HepG2 (cell line): ENCODE measurements around the gene TRIM9. TPM values are rescaled to one million over a fixed set of nuclear protein-coding genes. Genes with fewer than 3 reads are reported as not detected.

Source experiments
- ATAC-seq: fragments of 200-7000 bp; cut with Tn5 transposase; 3 replicates; pipeline ENCODE4 v1.9.1; 2020; ENCODE audit warnings: mild to moderate bottlenecking, moderate library complexity
- BruUV-seq: library from RNA; stranded (reverse); fragments of 400-500 nt; replicated peaks from 2 replicates; lab custom pipeline; 2021; lab: Mats Ljungman, UMichigan
- CTCF ChIA-PET: fragments of 300-600 bp; formaldehyde crosslinking; extraction: SDS; loops from one replicate; lab custom pipeline; 2021; ENCODE audit warnings: low total read pairs, inconsistent platforms, low intra/inter-chr PET ratio; lab: Yijun Ruan, JAX
- POLR2A ChIA-PET: fragments of 350-600 bp; sonication (Branson Sonifier 250); formaldehyde crosslinking; loops from one replicate; lab custom pipeline; 2020; ENCODE audit warnings: antibody characterized with exemption, inconsistent platforms; lab: Yijun Ruan, JAX
- DNase-seq: peaks from one replicate; pipeline ENCODE4 v3.0.0-alpha.2; 2015; ENCODE audit warnings: low spot score
- FAIRE-seq: peaks from 3 replicates; lab custom pipeline; 2011; peaks lifted over from hg19 to GRCh38; lab: Jason Lieb, UNC
- H2AFZ ChIP-seq: one replicate; pipeline ENCODE4 v1.6.1; 2011; ENCODE audit warnings: low read length, inconsistent platforms
- H3K27ac ChIP-seq: fragments of 300-600 bp; 3 replicates; pipeline ENCODE4 v1.8.0; 2011; ENCODE audit warnings: mixed run types, mild to moderate bottlenecking, mixed read lengths, low read length, inconsistent platforms; ENCODE audit not compliant: insufficient read depth; ENCODE audit errors: extremely low read length
- H3K27me3 ChIP-seq, 2 experiments: fragments of 200-600 bp in 1 of 2; 2 replicates in 1 of 2; 3 replicates in 1 of 2; pipeline versions ENCODE4 v1.6.0 to v1.8.0; 2011; ENCODE audit warnings: low read length in 2 of 2, mild to moderate bottlenecking in 2 of 2, moderate library complexity in 2 of 2, inconsistent platforms in 1 of 2; ENCODE audit not compliant: insufficient read depth in 2 of 2, control insufficient read depth in 1 of 2
- H3K36me3 ChIP-seq, 2 experiments: fragments of 200-600 bp in 1 of 2; replicated peaks in 1 of 2; 2 replicates in 1 of 2; 3 replicates in 1 of 2; pipeline versions ENCODE4 v1.5.1 to v1.8.0; 2011; ENCODE audit warnings: low read length in 2 of 2, inconsistent platforms in 1 of 2; ENCODE audit not compliant: insufficient read depth in 2 of 2, control insufficient read depth in 1 of 2
- H3K4me1 ChIP-seq: 2 replicates; pipeline ENCODE4 v1.5.1; 2012; ENCODE audit warnings: low read length, inconsistent platforms; ENCODE audit not compliant: insufficient read depth
- H3K4me2 ChIP-seq: 2 replicates; pipeline ENCODE4 v1.6.0; 2011; ENCODE audit warnings: low read depth, low read length, inconsistent platforms
- H3K4me3 ChIP-seq, 3 experiments: fragments of 200-600 bp in 1 of 3; sonication (generic), shearing (Covaris generic) in 1 of 3; replicated peaks in 1 of 3; 2 replicates each; pipeline ENCODE4 v1.5.1; 2011 to 2016; ENCODE audit warnings: low read length in 3 of 3, inconsistent platforms in 2 of 3, low read depth in 2 of 3, mild to moderate bottlenecking in 2 of 3, control low read depth in 1 of 3, mixed read lengths in 1 of 3; ENCODE audit not compliant: insufficient read depth in 1 of 3
- H3K79me2 ChIP-seq: one replicate; pipeline ENCODE4 v1.6.1; 2011; ENCODE audit warnings: low read length, inconsistent platforms; ENCODE audit not compliant: insufficient read depth
- H3K9ac ChIP-seq: 2 replicates; pipeline ENCODE4 v1.6.0; 2011; ENCODE audit warnings: mild to moderate bottlenecking, low read depth, low read length, inconsistent platforms; ENCODE audit not compliant: insufficient read depth
- H3K9me3 ChIP-seq: 2 replicates; pipeline ENCODE4 v1.5.1; 2012; ENCODE audit warnings: mild to moderate bottlenecking, low read length
- H4K20me1 ChIP-seq: 2 replicates; pipeline ENCODE4 v1.6.0; 2011; ENCODE audit warnings: inconsistent platforms, mild to moderate bottlenecking, low read length, moderate library complexity; ENCODE audit not compliant: insufficient read depth
- KAT2B ChIP-seq: fragments of 150-350 bp; IDR thresholded peaks from 2 replicates; pipeline ENCODE4 v1.6.1; 2014; ENCODE audit warnings: low read depth, low read length, borderline replicate concordance
- KLF15 ChIP-seq: sonication (generic); formaldehyde crosslinking; IDR thresholded peaks from 2 replicates; pipeline ENCODE4 v1.8.1; 2023; ENCODE audit warnings: borderline replicate concordance, mild to moderate bottlenecking, inconsistent platforms, missing genetic modification reagents, mixed read lengths
- PITX1 ChIP-seq: sonication (generic); formaldehyde crosslinking; IDR thresholded peaks from 2 replicates; pipeline ENCODE4 v1.5.1; 2020; ENCODE audit warnings: mild to moderate bottlenecking, missing genetic modification reagents
- RXRB ChIP-seq: IDR thresholded peaks from 2 replicates; pipeline ENCODE4 v1.6.1; 2016; ENCODE audit warnings: borderline replicate concordance, missing genetic modification reagents, missing compliant biosample characterization
- SMAD3 ChIP-seq: sonication (generic); formaldehyde crosslinking; IDR thresholded peaks from 2 replicates; pipeline ENCODE4 v1.4.0; 2020; ENCODE audit warnings: missing genetic modification reagents
- SP5 ChIP-seq: IDR thresholded peaks from 2 replicates; pipeline ENCODE4 v1.6.1; 2016; ENCODE audit warnings: low read depth, borderline replicate concordance
- TBX2 ChIP-seq: sonication (generic); formaldehyde crosslinking; IDR thresholded peaks from 2 replicates; pipeline ENCODE4 v1.5.0; 2020; ENCODE audit warnings: missing genetic modification reagents, mild to moderate bottlenecking, borderline replicate concordance
- TIGD3 ChIP-seq: sonication (generic); formaldehyde crosslinking; IDR thresholded peaks from 2 replicates; pipeline ENCODE4 v1.5.1; 2020; ENCODE audit warnings: mild to moderate bottlenecking, missing genetic modification reagents, borderline replicate concordance
- ZNF3 ChIP-seq: IDR thresholded peaks from 2 replicates; pipeline ENCODE4 v1.7.0; 2017; ENCODE audit warnings: inconsistent platforms
- ZNF552 ChIP-seq: sonication (generic); formaldehyde crosslinking; IDR thresholded peaks from 2 replicates; pipeline ENCODE4 v1.9.0; 2022; ENCODE audit warnings: missing genetic modification reagents, mild to moderate bottlenecking, borderline replicate concordance
- ZNF558 ChIP-seq: sonication (generic); formaldehyde crosslinking; IDR thresholded peaks from 2 replicates; pipeline ENCODE4 v1.9.0; 2022; ENCODE audit warnings: mild to moderate bottlenecking, missing genetic modification reagents, borderline replicate concordance
- ZNF782 ChIP-seq: sonication (generic); formaldehyde crosslinking; IDR thresholded peaks from 2 replicates; pipeline ENCODE4 v1.4.0; 2020; ENCODE audit warnings: missing genetic modification reagents, mild to moderate bottlenecking, borderline replicate concordance
- WGBS: methylation state at CpG from one replicate; pipeline ENCODE4 v1.1.6; 2017; ENCODE audit warnings: low lambda C conversion rate; 5-methylcytosine and 5-hydroxymethylcytosine counted together
- in situ Hi-C: cut with HindIII; loops from 2 replicates; pipeline ENCODE4 v1.10.0; 2017; ENCODE audit warnings: low pct_unique_long_range_greater_than_20kb; ENCODE audit not compliant: extremely low pct_ligation_motif_present
- intact Hi-C: fragments of 100-400 bp; cut with micrococcal nuclease; formaldehyde crosslinking; loops from one replicate; pipeline ENCODE4 v1.10.0; 2022; ENCODE audit not compliant: unreplicated experiment
- polyA plus RNA-seq, 8 experiments: library from polyadenylated mRNA; depleted of rRNA in 3 of 8; stranded (reverse) in 7 of 8; unstranded in 1 of 8; fragments of >200 nt; fragmentation: Illumina TruSeq in 4 of 8; extraction: Trizol in 4 of 8; gene quantifications; 2 replicates each; pipeline versions ENCODE4 v1.2.1 to v1.2.3, GENCODE V29; 2011 to 2016; ENCODE audit warnings: low read depth in 4 of 8, missing spikeins in 1 of 8, mixed read lengths in 1 of 8; ENCODE audit not compliant: insufficient read depth in 1 of 8
- total RNA-seq, 5 experiments: library from RNA; depleted of rRNA; stranded (reverse); fragments of >200 nt; fragmentation: Illumina TruSeq; extraction: Trizol; gene quantifications; 2 replicates each; pipeline ENCODE4 v1.2.3, GENCODE V29; 2016; ENCODE audit warnings: low read depth in 1 of 5
- TF ChIP-seq, protein P1 (sequence below), 2 experiments: sonication (generic) in 1 of 2; formaldehyde crosslinking in 1 of 2; IDR thresholded peaks; 2 replicates each; pipeline versions ENCODE4 v1.4.0 to v1.6.1; 2016 to 2020; ENCODE audit warnings: borderline replicate concordance in 1 of 2, low read depth in 1 of 2, mild to moderate bottlenecking in 1 of 2, missing genetic modification reagents in 1 of 2
- TF ChIP-seq, protein P2 (sequence below): IDR thresholded peaks from 2 replicates; pipeline ENCODE4 v1.6.1; 2018; ENCODE audit warnings: missing genetic modification reagents, mild to moderate bottlenecking, missing compliant biosample characterization

The TRIM9 gene
- total and polyA plus RNA-seq, 2 of the 13 experiments (the other 11 are each of a cell fraction or from before 2014, with no cell fraction given): 0.04 to 0.07 TPM

- DNase-seq (no peak), FAIRE-seq (no peak), ATAC-seq (no peak)
- H3K27me3 ChIP-seq: peaks cover 0 to 3% of the 10 kb centered on the region in 2 experiments; a peak in 2 of 5 replicates
- intact Hi-C loops: no loop called here
- POLR2A ChIA-PET: no interaction called here
- WGBS: 0% methylated on average over 2 of the region's 2 CpGs
- H2AFZ ChIP-seq: no peak overlapping the region
- no peak overlapping the region for H3K4me3 ChIP-seq
- no TSS peak for BruUV-seq
- peaks cover 10% of the 10 kb centered on the region; the same call in 1 of the 2 replicates for H3K4me1 ChIP-seq
- CTCF ChIA-PET: no interaction called here
- TF ChIP-seq TIGD3 (CRISPR knock-in tag) (no peak), ZNF552 (CRISPR knock-in tag) (no peak), ZNF558 (CRISPR knock-in tag) (no peak), PITX1 (CRISPR knock-in tag) (no peak), KLF15 (no peak), KAT2B (no peak), SP5 (CRISPR knock-in tag) (no peak), ZNF3 (CRISPR knock-in tag) (no peak), ZNF782 (CRISPR knock-in tag) (no peak), SMAD3 (CRISPR knock-in tag) (no peak), TBX2 (no peak), RXRB (CRISPR knock-in tag) (no peak)
- TF ChIP-seq, protein P1, sequence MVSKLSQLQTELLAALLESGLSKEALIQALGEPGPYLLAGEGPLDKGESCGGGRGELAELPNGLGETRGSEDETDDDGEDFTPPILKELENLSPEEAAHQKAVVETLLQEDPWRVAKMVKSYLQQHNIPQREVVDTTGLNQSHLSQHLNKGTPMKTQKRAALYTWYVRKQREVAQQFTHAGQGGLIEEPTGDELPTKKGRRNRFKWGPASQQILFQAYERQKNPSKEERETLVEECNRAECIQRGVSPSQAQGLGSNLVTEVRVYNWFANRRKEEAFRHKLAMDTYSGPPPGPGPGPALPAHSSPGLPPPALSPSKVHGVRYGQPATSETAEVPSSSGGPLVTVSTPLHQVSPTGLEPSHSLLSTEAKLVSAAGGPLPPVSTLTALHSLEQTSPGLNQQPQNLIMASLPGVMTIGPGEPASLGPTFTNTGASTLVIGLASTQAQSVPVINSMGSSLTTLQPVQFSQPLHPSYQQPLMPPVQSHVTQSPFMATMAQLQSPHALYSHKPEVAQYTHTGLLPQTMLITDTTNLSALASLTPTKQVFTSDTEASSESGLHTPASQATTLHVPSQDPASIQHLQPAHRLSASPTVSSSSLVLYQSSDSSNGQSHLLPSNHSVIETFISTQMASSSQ (IDR thresholded peaks at IDR 0.05; ENCODE audit: low read depth): no peak
- TF ChIP-seq, protein P1 (CRISPR knock-in tag; IDR thresholded peaks at IDR 0.05; ENCODE audit: borderline replicate concordance): no peak
- TF ChIP-seq, protein P2, sequence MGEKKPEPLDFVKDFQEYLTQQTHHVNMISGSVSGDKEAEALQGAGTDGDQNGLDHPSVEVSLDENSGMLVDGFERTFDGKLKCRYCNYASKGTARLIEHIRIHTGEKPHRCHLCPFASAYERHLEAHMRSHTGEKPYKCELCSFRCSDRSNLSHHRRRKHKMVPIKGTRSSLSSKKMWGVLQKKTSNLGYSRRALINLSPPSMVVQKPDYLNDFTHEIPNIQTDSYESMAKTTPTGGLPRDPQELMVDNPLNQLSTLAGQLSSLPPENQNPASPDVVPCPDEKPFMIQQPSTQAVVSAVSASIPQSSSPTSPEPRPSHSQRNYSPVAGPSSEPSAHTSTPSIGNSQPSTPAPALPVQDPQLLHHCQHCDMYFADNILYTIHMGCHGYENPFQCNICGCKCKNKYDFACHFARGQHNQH: no peak
- no peak overlapping the region for H3K27ac ChIP-seq
- H3K9ac ChIP-seq: no peak overlapping the region
- no peaks in the 10 kb centered on the region for H3K36me3 ChIP-seq
- no peaks in the 10 kb centered on the region for H3K9me3 ChIP-seq
- H3K4me2 ChIP-seq: no peak overlapping the region
- H4K20me1 ChIP-seq: no peaks in the 10 kb centered on the region
- in situ Hi-C loops: no loop called here
- no peaks in the 10 kb centered on the region for H3K79me2 ChIP-seq
Observed at GRCh38 chr14:50967790-50968189, 127.1 kb downstream of the TRIM9 start.
